Activated gamma-delta T cell treated with anti-CD3 and anti-CD28 coated beads, Interleukin-2, amount 50 U/mL, for 16 hours (primary cell): Measurements from ENCODE around the gene DHDDS.
"Not testable (repeated sequence)": the region's sequence is repeated elsewhere in the genome, so short reads cannot be mapped to it uniquely, and the experiment has no call there.

Source experiments
- DNase-seq: peaks from one replicate; pipeline ENCODE4 v3.0.0-alpha.2; 2020; ENCODE audit warnings: low read depth

The DHDDS gene, protein sequence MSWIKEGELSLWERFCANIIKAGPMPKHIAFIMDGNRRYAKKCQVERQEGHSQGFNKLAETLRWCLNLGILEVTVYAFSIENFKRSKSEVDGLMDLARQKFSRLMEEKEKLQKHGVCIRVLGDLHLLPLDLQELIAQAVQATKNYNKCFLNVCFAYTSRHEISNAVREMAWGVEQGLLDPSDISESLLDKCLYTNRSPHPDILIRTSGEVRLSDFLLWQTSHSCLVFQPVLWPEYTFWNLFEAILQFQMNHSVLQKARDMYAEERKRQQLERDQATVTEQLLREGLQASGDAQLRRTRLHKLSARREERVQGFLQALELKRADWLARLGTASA

DNA sequence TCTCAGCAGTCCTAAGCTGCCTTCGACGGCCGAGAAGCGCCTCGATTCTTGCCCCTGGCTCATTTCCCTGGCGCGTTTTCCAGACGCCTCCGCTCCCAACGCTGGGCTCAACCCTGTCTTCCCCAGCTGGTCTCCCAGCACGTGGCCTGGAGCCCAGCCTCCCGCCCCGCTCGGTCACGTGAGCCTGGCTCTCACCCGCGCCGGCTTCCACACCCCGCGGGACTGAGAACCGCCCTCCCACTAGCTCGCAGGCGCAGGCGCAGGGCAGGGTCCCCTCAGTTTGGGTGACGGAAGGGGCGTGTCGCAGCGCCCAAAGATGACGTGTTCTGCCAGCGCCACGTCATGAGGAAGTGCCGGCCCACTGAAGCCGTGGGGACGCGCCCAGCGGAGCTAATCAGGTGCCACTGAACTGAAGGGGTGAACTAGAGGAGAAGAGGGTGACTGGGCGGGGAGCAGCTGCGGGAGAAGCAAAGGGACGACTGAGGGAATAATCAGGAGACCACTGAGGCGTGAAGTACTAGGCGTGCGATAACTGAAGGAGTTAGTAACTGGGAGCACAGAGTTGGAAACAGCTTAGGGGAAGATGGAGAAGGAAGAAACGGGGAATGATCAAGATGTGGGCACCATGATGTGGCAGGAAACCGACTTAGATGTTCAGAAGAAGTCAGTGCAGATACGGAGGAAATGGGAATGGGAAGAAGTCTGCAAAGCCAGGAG, at the start of gene DHDDS:
DHDDS (plus strand) TSS at position 343 of the 717 bp plus-strand sequence. CDS start 625 bp downstream, outside the sequence.
- peak; percentile 97 for DNase-seq

DNA sequence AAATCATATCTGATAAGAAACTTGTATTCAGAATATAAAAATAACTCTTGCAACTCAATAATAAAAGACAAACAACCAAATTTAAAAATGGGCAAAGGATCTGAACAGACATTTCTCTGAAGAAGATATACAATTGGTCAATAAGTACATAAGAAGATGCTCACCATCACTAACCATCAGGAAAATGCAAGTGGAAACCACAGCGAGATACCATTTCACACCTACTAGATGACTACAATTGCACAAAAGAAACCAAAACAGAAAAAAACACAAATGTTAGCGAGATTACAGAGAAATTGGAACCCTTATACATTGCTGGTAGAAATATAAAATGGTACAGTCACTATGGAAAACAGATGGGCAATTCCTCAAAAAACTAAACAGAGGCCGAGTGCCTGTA, 48.0 kb upstream of the DHDDS start:
- no peak for DNase-seq

DNA sequence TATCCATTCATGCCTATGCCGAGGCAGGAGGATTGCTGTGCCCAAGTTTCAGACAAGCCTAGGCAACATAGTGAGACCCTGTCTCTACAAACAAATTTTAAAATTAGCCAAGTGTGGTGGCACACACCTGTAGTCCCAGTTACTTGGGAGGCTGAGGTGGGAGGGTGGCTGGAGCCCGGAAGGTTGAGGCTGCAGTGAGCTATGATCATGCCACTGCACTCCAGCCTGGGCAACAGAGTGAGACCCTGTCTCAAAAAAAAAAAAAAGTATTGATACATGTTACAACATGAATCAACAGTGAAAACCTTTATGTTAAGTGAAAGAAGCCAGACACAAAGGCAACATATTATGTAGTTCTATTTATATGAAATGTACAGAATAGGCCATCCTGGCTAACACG, 47.1 kb upstream of the DHDDS start:
- DNase-seq = not testable (repeated sequence)

DNA sequence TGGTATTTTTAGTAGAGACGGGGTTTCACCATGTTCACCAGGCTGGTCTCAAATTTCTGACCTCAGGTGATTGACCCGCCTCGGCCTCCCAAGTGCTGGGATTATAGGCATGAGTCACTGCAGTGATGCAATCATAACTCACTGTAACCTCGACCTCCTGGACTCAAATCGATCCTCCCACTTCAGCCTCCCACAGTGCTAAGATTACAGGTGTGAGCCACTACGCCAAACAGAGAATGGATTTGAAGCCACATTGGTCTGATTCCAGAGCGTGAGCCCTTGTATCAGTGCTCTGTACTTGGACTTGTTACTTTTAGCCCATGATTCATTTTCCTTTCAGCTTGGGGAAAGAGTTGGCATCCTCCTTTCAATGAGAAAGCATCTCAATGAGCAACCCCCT, 44.7 kb upstream of the DHDDS start:
- no peak for DNase-seq

DNA sequence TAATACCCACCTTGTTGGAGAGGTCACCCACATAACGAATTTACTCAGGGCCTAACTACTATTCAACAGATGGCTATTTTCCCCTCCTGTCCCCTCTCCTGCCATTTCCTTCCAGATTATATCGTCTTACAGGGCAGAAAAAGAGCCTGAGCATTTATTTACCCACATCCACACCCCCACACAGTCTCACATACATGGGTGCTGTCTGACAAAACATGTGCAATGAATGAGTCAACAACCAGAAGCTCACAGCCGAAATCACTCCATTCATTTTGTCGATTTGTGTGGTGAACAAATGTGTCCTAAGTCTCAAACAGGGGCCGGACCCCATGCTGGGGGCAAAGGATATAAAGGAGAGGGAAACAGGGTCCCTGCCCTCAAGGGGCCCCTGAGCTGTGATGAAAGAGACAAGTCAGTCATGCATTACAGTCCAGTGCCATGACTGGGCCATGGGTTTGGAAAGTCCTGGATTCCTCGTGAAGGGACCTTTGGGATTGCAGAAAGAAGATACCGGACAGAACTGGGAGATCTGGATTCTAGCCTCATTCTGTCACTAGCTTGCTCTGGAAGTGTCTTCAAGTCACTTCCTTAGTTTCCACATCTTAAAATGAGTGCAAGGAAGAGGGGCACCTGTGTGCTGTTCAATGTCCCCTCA, 43.2 kb upstream of the DHDDS start:
- DNase-seq = no peak

DNA sequence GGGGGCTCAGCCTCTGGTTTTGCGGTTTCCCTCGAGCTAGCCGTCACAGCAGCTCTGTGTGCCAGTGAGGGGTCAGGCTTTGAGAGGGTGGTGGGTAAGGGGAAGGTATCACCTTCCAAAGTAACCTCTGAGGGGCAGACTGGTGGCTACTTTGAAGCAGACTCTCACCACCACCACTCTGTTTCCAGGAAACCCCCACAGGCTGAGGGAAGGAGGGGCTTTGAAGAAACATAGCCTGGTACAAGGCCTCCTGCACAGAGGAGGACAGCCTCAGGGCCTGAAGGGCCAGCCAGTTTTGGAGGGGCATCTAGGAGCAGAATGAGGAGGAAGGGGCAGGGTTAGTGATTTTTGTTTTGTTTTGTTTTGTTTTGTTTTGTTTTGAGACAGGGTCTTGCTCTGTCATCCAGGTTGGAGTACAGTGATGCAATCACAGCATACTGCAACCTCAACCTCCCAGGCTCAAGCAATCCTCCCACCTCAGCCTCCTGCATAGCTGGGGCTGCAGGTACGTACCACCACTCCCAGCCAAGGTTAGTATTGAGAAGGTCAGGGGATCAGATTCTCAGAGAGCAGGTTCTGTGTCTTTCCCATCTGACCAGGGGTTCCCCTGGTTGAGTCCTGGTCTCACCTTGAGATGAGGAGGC, 42.4 kb upstream of the DHDDS start:
- DNase-seq = no peak

DNA sequence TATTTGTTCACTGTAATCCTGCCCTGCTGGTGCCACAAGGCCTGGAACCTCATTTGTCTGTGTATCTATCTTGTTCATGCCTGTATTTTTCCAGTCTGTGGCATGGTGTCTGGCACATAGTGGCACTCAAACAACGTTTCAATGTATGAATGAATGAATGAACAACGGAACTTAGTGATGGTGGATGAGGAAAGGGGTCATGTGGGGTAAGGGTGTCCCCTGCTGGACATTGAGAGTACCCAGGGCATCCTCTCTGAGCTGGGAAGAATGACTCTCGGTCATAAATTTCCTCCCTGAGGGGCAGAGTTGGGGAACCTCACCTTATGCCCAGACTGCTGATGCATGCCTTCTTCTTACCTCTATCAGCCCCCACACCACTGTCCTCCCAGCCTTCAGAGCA, 40.7 kb upstream of the DHDDS start:
- DNase-seq = peak; percentile 28

DNA sequence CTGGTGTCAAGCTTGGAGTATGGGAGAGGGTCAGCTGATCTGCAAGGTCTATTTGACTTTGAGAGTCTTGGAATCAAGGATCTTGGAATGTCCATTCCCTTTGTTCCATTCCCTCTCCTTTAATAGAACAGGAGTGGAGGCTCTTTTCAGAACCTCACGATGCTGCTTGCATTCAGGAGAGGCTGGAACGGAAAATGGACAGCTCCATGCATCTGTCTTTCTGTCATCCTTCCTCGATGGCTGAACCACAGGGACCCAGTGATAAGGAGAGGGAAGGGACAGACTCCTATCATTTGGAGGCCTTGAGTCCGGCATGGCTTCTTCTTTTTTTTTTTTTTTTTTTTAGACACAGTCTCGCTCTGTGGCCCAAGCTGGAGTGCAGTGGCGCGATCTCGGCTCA, 36.4 kb upstream of the DHDDS start:
- DNase-seq = no peak

DNA sequence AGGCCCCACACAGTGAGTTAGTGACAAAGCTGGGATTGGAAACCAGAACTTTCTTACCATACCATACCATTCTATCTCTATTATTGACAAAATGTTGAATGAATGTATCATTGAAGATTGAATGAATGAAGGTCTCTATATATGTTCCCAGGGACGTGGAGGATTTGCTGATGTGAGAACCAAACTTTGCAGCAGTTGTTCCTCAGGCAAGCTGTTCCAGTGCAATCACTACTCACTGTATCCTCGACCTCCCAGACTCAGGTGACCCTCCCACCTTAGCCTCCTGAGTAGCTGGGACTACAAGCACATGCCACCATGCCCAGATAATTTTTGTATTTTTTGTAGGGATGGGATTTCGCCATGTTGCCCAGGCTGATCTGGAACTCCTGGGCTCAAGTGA, 33.1 kb upstream of the DHDDS start:
- DNase-seq = no peak

DNA sequence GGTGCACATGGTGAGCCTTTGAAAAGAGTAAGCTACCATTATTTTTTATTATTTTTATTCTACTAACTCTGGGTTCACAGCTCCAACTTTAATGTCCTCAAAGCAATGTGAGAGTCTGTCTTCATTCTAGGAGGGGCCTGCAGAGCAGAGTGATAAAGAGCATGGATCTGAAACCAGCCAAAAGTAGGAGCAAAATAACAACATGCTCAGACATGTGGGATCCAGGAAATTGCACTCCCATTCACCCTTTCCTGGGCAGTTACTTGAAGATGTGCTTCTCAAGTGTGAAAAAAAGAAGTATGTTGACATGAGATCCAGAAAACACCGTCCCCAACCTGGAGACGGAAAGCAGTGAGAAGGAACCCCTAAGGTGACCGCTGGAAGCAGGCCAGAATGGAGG, 30.2 kb upstream of the DHDDS start:
- no peak for DNase-seq

DNA sequence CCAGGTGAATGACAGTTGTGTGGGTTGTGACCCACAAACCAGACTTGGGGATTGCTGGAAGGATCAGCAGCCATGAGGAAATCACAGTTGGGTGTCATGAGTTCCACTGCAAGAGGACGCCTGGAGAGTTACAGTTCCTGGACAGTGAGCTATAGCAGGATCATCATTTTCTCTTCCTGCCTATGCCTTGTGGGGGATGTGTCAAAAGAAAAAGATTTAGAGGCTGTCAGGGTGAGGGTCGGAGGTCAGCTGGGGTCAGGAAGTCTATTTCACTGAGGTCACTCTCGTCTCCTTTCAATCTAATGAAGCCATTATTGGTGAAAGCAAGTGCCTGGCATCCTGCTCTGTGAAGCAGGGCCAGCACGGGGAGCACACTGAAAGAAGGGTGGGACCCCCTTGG, 28.5 kb upstream of the DHDDS start:
- DNase-seq = no peak

DNA sequence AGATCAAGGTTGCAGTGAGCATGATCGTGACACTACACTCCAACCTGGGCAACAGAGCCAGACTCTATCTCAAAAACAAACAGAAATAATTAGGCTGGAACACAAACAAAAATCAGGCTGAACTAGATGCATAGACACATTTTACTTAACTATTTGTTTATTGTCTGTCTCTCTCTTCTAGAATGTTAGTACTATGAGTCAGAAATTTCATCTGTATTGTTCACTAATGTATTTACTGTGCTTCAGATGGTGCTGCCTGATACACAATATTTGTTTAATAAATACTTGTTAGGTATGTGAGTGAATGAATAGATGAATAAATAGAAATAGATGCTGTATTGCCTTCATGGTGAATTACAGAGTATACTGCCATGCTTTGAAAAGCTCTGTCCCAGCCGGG, 27.5 kb upstream of the DHDDS start:
- DNase-seq = no peak

DNA sequence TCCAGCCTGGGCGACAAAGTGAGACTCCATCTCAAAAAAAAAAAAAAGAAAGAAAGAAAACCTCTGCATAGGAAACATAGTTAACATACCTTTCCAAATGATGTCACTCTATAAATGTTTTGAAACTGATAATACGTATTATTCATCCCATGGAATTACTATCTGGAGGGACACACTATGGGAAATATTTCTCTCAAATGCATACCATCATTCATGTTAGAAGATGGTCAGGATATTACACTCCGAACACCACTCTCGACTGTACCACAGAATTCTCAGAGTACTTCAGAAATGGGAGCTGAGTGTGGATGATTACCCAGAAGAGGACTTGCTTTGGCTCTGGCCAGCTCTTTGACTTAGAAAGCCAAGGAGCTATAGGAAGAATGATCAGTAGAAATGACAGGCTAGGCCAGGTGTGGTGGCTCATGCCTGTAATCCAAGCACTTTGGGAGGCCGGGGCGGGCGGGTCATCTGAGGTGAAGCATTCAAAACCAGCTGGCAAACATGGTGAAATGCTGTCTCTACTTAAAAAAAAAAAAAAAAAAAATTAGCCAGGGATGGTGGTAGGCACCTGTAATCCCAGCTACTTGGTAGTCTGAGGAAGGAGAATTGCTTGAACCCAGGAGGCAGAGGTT, 26.7 kb upstream of the DHDDS start:
- DNase-seq = no peak

DNA sequence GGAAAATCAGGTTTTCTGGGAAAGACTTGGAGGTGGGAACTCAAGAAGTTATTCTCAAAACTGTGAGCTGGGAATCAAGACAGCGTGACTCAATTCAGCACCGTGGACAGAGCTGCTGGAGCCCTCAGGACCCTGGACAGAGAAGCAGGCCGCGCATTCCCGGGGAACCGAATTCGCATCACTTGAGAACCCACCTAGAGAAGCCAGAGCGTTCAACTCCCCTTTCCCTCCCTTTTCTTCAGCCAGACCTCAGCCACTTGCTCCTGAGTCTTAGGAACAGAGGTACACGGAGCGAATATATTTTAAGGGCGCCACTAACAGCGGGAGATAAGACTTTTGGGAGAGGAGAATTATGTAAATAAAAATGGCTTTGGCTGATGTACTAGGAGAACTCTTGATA, 23.5 kb upstream of the DHDDS start:
- DNase-seq = peak; percentile 67

DNA sequence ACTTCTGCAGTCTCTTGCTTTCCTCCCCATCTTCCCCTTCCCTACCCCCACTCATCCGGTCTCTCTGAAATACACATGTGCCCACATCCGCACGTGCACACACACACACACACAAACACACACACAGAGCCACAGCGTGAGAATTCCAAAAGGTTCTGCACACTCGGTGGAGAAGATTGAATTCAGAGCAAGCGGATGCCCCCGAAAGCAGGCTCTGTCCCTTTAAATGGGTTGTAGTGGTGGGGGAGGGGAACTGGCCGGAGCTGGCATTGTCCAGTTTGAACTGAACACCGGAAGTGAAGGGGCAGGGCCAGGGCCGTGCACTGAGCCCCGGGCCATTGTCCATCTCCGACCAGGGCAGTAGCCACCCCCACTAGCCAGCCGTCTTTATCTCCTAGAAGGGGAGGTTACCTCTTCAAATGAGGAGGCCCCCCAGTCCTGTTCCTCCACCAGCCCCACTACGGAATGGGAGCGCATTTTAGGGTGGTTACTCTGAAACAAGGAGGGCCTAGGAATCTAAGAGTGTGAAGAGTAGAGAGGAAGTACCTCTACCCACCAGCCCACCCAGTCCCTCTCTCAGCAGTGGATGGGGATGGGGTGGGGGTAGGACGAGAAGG, 22.8 kb upstream of the DHDDS start:
- DNase-seq = no peak

DNA sequence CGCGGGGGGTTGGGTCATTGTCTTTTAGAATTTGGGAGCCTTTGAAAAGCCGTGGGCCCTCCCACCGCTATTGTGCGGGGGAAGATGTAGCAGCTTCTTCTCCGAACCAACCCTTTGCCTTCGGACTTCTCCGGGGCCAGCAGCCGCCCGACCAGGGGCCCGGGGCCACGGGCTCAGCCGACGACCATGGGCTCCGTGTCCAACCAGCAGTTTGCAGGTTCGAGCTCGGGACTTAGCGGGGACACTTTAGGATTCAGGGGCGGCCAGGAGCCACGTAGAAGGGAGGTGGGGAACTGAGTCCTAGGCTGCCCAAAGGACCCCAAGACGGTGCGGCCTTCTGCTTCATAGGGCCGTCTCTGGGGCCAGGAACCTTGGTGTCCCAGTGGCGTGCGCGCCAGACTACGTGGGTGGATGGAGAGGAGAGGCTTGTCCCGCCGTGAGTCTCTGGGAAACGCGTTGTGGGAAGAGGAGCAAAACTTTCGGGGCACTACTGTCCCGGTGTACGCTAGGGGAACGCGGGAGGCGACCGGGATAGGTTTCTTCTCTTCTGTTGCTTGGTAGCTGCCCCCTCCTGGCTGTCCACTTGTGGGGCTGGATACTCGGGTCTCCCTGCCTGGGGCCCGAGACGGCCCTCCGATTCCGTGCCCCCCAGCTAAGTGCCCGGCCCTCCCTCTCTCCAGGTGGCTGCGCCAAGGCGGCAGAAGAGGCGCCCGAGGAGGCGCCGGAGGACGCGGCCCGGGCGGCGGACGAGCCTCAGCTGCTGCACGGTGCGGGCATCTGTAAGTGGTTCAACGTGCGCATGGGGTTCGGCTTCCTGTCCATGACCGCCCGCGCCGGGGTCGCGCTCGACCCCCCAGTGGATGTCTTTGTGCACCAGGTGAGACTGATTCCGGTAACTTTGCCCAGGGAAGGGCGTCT, 21.2 kb upstream of the DHDDS start, which contains the start of gene LIN28A:
LIN28A (plus strand) TSS at position 112 of the 918 bp plus-strand sequence; CDS start at position 187, 75 bp downstream.
- DNase-seq = no peak

DNA sequence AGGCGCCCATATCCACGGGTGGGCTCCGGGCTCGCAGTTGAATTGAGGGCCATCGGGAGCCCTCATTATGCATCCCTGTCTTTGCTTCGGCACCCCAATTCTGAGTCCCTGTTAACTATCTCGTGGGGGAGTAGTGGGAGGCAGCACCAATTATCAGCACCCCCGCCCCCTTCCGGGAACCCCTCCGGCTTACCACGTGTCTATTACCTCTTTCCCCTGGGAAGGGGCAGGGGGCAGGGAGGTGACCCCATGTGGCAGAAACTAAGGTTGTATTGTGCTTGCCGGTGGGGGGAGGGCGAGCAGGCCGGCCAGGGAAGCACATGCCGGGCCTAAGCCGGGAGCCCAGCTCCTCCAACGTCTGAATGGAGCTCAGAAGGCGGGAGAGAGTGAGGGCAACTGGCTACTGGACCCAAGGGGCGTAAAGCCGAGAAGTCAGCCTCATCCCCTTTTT, 20.5 kb upstream of the DHDDS start:
- no peak for DNase-seq

DNA sequence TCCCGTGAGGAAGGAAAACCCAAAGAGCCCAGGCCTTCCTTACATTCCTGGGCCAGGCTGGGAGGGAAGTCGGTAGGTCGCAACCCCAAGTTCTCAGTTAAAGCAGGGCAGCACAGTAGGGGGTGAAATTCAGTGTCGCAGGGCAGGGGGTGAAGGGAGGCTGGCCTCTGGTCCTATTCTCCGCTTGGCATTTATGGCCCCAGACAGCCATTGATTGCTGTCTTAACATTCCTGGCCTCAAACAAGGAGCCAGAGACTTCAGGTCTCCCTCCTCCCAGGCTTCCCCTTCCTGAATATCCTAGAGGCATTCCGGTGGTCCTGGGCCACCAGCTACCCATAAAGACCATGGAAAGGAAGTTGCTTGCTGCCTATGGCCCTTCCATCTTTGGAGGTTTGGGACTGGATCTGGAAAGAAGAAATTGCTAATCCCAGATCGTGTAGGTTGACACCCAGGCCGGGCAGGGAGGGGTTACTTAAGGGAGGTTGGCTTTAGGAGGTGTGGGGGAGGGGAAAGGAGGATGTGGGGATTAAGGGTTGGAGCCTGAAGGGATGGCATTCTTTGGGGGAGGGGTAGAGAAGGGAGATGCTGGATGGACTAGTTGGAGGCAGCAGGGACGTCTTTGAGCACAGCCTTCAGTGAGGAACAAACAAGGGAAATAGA, 19.8 kb upstream of the DHDDS start:
- DNase-seq = no peak

DNA sequence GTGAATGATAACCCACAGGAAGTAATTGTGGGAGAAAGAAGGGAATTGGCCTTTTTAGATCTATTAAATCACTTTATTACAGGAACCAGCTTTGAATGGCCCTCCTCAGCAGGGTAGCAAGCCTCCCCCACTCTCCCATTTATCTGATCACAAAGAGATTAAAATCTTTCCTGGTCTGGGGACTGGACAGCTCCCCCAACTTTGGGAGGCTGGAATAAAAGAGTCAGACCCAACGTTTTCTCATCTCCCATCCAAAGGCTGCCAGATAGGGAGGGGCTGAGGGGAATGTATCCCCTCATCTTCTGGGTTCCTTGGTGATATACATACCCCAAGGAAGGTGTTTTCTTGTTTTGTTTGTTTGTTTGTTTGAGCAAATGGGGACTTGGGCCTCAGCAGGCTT, 19.1 kb upstream of the DHDDS start:
- DNase-seq = no peak
